Lung (tissue), 12 donors: ENCODE data around the gene ACVR2A. TPM values are rescaled to one million over a fixed set of nuclear protein-coding genes. Genes with fewer than 3 reads are reported as not detected.
A peak's percentile ranks its signal among the peaks of the same experiment; 100 is the strongest.

Experiments
- ATAC-seq: fragments of 200-7000 bp; cut with Tn5 transposase; one replicate; pipeline ENCODE4 v1.9.1; 2020; ENCODE audit warnings: moderate number of reproducible peaks; ENCODE audit not compliant: insufficient read depth, low FRiP score
- DNase-seq, 3 donors: peaks; one replicate each; pipeline ENCODE4 v3.0.0-alpha.2; 2013 to 2017
- H3K27ac ChIP-seq, 2 donors: one replicate each; pipeline ENCODE4 v1.5.1; 2013; ENCODE audit warnings: mild to moderate bottlenecking in 2 of 2, moderate library complexity in 2 of 2, control low read depth in 1 of 2, inconsistent platforms in 1 of 2, low read depth in 1 of 2, low read length in 1 of 2
- H3K27me3 ChIP-seq, 3 donors: one replicate each; pipeline ENCODE4 v1.5.1; 2013; ENCODE audit warnings: low read length in 2 of 3; ENCODE audit not compliant: control insufficient read depth in 3 of 3, insufficient read depth in 3 of 3
- H3K36me3 ChIP-seq, 4 donors: one replicate each; pipeline ENCODE4 v1.5.1; 2013; ENCODE audit warnings: low read length in 4 of 4, mild to moderate bottlenecking in 1 of 4, moderate library complexity in 1 of 4; ENCODE audit not compliant: control insufficient read depth in 4 of 4, insufficient read depth in 4 of 4
- H3K4me1 ChIP-seq, 5 donors: one replicate each; pipeline ENCODE4 v1.5.1; 2013; ENCODE audit warnings: low read length in 5 of 5, mild to moderate bottlenecking in 2 of 5, moderate library complexity in 1 of 5; ENCODE audit not compliant: control insufficient read depth in 5 of 5, insufficient read depth in 5 of 5
- H3K4me3 ChIP-seq: one replicate; pipeline ENCODE4 v1.5.1; 2013; ENCODE audit warnings: mild to moderate bottlenecking, control low read depth, moderate library complexity
- H3K9ac ChIP-seq, 2 donors: one replicate each; pipeline ENCODE4 v1.5.1; 2013; ENCODE audit warnings: low read length in 2 of 2, control low read depth in 1 of 2; ENCODE audit not compliant: insufficient read depth in 1 of 2
- H3K9me3 ChIP-seq, 4 donors: one replicate each; pipeline ENCODE4 v1.5.1; 2013; ENCODE audit warnings: low read length in 3 of 4, mild to moderate bottlenecking in 1 of 4, moderate library complexity in 1 of 4; ENCODE audit not compliant: control insufficient read depth in 4 of 4, insufficient read depth in 3 of 4
- CTCF ChIP-seq: IDR thresholded peaks from 2 replicates; pipeline ENCODE4 v1.5.1; 2012; ENCODE audit warnings: mild to moderate bottlenecking; ENCODE audit errors: control extremely low read depth, extremely low read depth
- WGBS, 2 donors: extraction: QIAGEN DNeasy Blood & Tissue Kit; methylation state at CpG; one replicate each; pipeline ENCODE4 v1.1.7; 2013; 5-methylcytosine and 5-hydroxymethylcytosine counted together
- polyA plus RNA-seq, 2 donors: library from polyadenylated mRNA; stranded (reverse); fragments of 200-250 nt; gene quantifications; one replicate each; pipeline ENCODE4 v1.2.1, GENCODE V29; 2013
- total RNA-seq, 2 donors: library from RNA; depleted of rRNA in 1 of 2; stranded (reverse); fragments of >200 nt in 1 of 2; gene quantifications; one replicate each; pipeline ENCODE4 v1.2.1, GENCODE V29; 2014 to 2021
- donor health status: control.
- donor health status: control.
- donor health status: Bipolar disorder and iron deficiency.
- donor health status: healthy.
- donor health status: DM: yes; HTN: yes; CAD: no.

Gene ACVR2A
- total and polyA plus RNA-seq, 4 donors, result 4.0 to 56.5 (median 10.9) TPM

DNA sequence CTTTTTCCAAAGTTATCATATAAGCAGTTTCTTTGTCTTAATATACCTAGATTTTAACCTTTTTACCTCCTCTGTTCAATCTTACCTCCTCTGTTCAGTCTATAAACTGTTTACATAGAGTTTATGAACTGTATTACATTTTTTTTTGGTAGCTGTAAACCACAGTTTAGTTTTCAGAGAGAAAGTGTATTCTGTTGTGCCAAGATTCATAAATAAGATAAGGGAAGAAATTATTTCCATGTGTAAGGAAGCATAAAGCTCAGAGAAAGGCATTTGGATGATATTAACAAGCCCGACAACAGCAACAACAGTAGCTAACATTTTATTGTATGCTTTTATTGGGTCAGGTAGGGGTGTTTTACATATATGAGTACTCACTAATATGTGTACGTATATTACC lies 71.2 kb downstream of the ACVR2A start:
- peaks cover 0 to 23% (median 0%) of the 10 kb centered on the region in 5 donors for H3K4me1 ChIP-seq
- no peak for TF ChIP-seq CTCF
- peaks cover 0 to 29% (median 6%) of the 10 kb centered on the region in 4 donors for H3K36me3 ChIP-seq
- 96% methylated on average over 2 of the region's 2 CpGs for WGBS, 2 donors
- ATAC-seq (no peak), DNase-seq (peak in 1 of 3 donors; percentile 16)
- H3K9me3 ChIP-seq, result no peaks in the 10 kb centered on the region
- H3K27me3 ChIP-seq, result no peaks in the 10 kb centered on the region
- no peak overlapping the region for H3K9ac ChIP-seq
- no peak overlapping the region for H3K27ac ChIP-seq
- no peak overlapping the region for H3K4me3 ChIP-seq

- Histone ChIP-seq H3K9me3 (no peaks in the 10 kb centered on the region), H3K27me3 (no peaks in the 10 kb centered on the region), H3K27ac (no peak overlapping the region), H3K4me1 (peaks cover 0 to 23% (median 0%) of the 10 kb centered on the region in 5 donors), H3K9ac (no peak overlapping the region), H3K4me3 (no peak overlapping the region), H3K36me3 (peaks cover 0 to 31% (median 9%) of the 10 kb centered on the region in 4 donors)
- no peak for TF ChIP-seq CTCF
- 35 to 70% methylated on average over 4 of the region's 4 CpGs for WGBS, 2 donors
- no peak for DNase-seq
- ATAC-seq, result no peak
Observed at GRCh38 chr2:147916723-147917122, 71.9 kb downstream of the ACVR2A start.

GRCh38 chr2:147917161-147917560 lies 72.3 kb downstream of the ACVR2A start:
- Histone ChIP-seq H3K4me3 (no peak overlapping the region), H3K27me3 (no peaks in the 10 kb centered on the region), H3K9me3 (no peaks in the 10 kb centered on the region), H3K4me1 (peaks cover 0 to 23% (median 0%) of the 10 kb centered on the region in 5 donors), H3K36me3 (peaks cover 0 to 31% (median 9%) of the 10 kb centered on the region in 4 donors), H3K9ac (no peak overlapping the region), H3K27ac (no peak overlapping the region)
- TF ChIP-seq CTCF, result no peak
- ATAC-seq (no peak), DNase-seq (no peak)
- WGBS, 2 donors, result 83 to 89% methylated on average over 4 of the region's 4 CpGs

DNA sequence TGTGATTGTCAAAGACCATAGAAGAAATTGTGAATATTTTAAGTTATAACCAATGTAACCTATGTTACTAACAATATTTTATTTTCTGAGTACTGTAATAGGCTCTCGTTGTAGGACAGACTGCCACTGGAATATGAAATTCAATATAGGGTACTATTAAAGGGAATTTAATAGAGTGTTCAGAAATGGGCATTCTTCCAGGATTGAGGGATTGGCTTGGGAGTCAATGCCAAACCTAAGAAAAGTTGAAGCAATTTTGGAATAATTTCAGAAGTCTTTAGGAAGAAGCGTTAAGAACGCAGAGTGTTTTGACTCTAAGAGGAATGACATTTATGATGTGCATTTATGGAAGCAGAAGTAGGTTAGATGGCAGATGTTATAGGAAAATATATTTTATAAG lies 79.0 kb downstream of the ACVR2A start:
- H3K27me3 ChIP-seq, result no peaks in the 10 kb centered on the region
- DNase-seq, result peak in 2 of 3 donors; percentile 65 to 71
- no peak for TF ChIP-seq CTCF
- no peak overlapping the region for H3K27ac ChIP-seq
- peaks cover 0 to 25% (median 19%) of the 10 kb centered on the region in 4 donors for H3K36me3 ChIP-seq
- no peak overlapping the region for H3K4me3 ChIP-seq
- no peaks in the 10 kb centered on the region for H3K9me3 ChIP-seq
- H3K9ac ChIP-seq, result no peak overlapping the region
- peaks cover 0 to 30% (median 6%) of the 10 kb centered on the region in 5 donors for H3K4me1 ChIP-seq
- no peak for ATAC-seq
- 75% methylated on average over 3 of the region's 3 CpGs for WGBS, 2 donors
